ENCODE data around the gene CACNA2D1.

CACNA2D1 gene

DNA sequence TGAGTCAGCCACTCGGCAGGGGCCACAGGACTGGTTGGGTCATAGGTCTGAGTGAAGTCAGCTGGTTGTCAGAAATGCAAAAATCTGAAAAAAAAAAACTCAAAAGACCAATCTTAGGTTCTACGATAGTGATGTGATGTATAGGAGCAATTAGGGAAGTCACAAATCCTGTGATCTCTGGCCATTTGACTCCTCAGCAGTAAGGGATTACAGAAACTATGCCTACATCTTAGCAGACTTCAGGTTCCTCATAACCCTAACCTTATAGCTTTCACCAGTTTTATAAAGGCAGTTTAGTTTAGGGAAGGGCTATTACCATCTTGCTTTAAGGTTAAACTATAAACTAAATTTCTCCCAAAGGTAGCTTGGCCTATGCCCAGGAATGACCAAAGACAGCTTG, 510.6 kb downstream of the CACNA2D1 start:
- DNase-seq, result no peak

DNA sequence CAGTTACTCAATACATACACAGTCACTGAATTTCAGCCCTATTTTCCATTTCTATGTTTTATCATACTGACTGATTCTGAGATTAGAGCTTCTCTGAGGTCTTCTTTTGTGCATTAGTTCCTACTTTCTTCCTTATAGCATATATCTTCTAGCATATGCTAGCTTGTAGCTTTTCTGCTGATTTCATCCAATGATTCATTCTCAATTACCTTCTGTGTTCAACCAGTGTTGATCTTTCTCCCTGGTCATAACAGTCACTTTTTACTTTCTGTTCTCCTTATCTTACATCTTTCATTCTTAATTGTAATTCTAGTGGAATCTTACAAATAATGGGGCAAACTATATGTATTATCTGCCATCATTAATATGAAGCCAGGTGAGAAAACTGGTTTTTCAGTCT, 514.2 kb downstream of the CACNA2D1 start:
- DNase-seq, result no peak

DNA sequence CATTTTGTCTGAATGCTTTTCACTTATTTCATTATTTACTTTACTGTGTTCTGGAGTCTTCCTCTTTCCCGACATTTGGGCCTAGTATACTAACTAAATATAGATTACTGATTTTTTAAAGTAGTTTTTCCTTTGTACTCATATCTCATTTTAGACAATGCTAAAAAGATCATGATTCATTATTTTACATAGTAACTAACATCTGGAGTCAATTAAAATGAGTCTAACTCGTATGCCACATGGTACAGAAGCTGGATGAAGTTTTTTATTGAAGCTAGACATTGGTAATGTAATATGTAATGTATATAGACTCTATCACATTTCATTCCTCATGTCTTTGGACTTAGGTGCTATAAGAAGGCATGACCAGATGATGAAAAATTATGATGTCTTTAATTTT, 517.4 kb downstream of the CACNA2D1 start:
- DNase-seq, result no peak

DNA sequence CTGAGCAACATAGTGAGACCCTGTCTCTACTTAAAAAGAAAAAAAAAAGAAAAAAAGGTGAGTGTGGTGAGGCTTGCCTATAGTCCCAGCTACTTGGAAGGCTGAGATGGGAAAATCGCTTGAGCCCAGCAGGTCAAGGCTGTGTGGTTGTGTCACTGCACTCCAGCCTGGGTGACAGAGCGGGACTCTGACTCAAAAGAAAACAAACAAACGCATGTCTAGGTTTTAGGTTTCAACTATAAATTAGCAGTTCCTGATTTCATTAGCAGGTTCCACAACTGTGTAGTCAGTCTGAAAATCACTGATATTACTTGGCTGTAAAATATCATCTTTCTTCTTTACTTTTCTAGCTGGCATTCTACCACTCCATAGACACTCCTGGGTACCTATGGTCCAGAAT, 518.0 kb downstream of the CACNA2D1 start:
- no peak for DNase-seq

DNA sequence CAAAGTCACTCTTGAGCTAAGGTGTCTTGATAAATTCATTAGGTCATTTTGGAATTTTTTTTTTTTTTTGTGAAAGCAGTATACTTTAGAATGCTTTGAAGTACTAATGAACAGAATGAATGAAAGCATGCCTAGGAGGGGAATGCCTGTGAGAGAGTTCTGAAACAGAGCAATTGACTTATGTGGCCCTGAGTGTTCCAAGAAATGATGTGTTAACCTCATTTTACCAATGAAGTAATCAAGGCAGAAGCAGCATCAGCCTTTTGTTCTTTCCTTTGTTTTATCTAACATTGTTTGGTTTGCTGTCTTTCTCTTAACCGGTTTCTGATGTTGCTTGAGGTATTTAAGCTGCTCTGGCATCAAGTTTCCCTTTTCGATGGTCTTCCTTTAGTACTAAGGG, 519.1 kb downstream of the CACNA2D1 start:
- no peak for DNase-seq

DNA sequence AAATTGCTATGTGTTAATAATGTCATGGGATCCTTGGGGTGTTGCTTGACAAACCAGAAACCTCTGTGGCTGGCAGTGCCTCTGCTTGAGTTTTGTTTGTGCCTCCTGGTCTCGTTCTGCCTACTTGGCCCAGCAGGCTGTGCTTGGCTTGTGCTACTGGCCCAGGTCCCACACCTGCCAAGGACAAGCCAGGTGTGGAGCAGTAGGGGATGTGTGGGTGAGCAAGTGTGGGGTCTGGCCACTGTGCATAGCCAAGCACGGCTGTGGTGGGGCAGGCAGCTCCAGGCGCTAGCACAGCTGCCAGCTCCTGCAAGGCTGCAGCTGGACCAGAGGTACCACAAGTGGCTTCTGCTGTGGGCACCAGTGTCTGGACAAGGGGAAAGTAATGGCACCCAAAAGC, 524.1 kb downstream of the CACNA2D1 start:
- DNase-seq, result no peak

DNA sequence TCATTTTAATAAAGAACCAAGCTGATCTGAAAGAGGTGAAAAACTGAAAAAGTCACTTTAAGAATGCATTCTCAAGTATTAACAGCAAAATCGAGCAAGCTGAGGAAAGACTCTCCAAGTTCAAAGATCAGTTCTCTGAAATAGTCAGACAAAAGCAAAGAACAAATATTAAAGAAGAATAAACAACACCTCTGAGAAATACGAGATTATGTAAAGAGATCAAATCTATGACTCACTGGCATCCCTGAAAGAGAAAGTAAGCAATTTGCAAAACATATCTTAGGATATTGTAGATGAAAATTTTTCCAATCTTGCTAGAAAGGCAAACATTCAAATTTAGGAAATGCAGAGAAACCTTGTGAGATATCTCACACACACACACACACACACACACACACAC, 535.4 kb downstream of the CACNA2D1 start:
- DNase-seq, result no peak

DNA sequence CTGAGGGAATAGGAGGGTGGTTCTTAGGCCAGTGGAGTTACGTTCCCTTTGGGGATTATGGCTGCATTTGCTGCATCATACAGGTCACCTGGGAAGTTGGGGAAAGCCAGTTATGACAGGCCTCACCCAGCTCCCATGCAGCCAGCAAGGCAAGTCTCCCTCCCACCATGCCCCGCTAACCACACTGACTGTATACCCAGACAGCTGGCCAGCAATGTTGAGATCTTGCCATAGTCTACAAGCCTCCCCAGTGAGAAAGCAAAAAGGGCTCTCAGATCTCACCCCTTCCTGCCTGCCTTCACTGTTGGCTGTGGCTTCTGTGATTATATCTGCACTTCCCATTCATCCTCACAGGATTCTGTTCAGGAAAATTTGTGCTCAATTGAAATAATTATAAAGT, 540.5 kb downstream of the CACNA2D1 start:
- DNase-seq, result no peak

DNA sequence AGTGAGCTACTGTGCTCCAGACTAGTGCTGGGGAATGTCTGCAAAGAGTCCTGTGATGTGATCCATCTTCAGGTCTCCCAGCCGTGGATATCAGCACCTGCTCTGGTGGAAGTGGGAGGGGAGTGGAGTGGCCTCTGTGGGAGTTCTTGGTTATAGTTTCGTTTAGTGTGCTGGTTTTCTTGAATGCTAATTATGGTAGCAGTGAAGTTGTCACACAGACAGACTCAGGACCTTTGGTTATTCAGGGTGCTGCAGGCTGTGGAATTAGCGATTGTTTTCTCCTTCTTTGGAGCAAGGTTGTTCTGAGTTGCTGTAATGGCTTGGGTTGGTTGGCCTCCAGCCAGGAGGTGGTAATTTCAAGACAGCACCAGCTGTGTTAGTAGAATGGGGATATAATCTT, 541.0 kb downstream of the CACNA2D1 start:
- DNase-seq, result no peak
